Erythroblast (primary cell): Measurements from ENCODE around the gene NUDT9.

Experiments used
- GATA1 ChIP-seq: IDR thresholded peaks from 2 replicates; pipeline ENCODE4 v1.6.1; 2011; ENCODE audit warnings: low read depth, mild to moderate bottlenecking, control low read depth, low read length, moderate library complexity
- POLR2A ChIP-seq: IDR thresholded peaks from 2 replicates; pipeline ENCODE4 v1.6.1; 2011; ENCODE audit warnings: mild to moderate bottlenecking, low read length

DNA sequence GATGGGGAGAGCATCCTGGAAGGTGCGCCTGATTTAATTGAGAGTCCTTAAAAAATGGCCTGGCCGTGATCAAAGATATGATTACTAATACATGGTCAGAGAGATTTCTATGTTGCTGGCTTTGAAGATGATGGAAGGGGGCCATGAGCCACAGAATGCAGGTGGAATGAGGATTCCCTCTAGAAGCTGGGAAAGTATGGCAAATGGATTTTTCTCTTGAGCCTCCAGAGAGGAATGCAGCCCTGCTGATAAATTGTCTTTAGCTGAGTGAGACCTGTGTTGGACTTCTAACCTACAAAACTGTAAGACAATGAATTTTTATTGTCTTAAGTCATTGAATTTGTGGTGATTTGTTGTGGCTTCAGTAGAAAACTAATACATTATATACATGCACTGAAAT, 7.7 kb downstream of the NUDT9 start:
- TF ChIP-seq POLR2A (no peak), GATA1 (no peak)
